Upper lobe of right lung (tissue), 1 donor: ENCODE results near the gene ASCC3. TPM values are rescaled to one million over a fixed set of nuclear protein-coding genes. Genes with fewer than 3 reads are reported as not detected.

Experiments used
- ATAC-seq: fragments of 200-7000 bp; cut with Tn5 transposase; one replicate; pipeline ENCODE4 v1.9.1; 2020; ENCODE audit warnings: mild to moderate bottlenecking, moderate library complexity
- DNase-seq: peaks from one replicate; pipeline ENCODE4 v3.0.0-alpha.2; 2020
- H3K27ac ChIP-seq: fragments of 200-600 bp; one replicate; pipeline ENCODE4 v1.8.0; 2022
- H3K27me3 ChIP-seq: fragments of 200-600 bp; one replicate; pipeline ENCODE4 v1.8.0; 2022; ENCODE audit warnings: mild to moderate bottlenecking
- H3K36me3 ChIP-seq: fragments of 200-600 bp; one replicate; pipeline ENCODE4 v1.8.0; 2022
- H3K4me1 ChIP-seq: fragments of 200-600 bp; one replicate; pipeline ENCODE4 v1.8.0; 2022
- H3K4me3 ChIP-seq: fragments of 200-600 bp; one replicate; pipeline ENCODE4 v1.8.0; 2022; ENCODE audit warnings: mild to moderate bottlenecking
- H3K9me3 ChIP-seq: fragments of 200-600 bp; one replicate; pipeline ENCODE4 v1.8.0; 2022
- CTCF ChIP-seq: fragments of 200-600 bp; IDR thresholded peaks from one replicate; pipeline ENCODE4 v1.8.0; 2022; ENCODE audit warnings: antibody characterized with exemption
- intact Hi-C: fragments of 100-400 bp; cut with DNase I; formaldehyde crosslinking; loops from one replicate; pipeline ENCODE4 v1.11.0; 2022
- long read RNA-seq: library from polyadenylated mRNA; unstranded; transcript quantifications from one replicate; pipeline ENCODE4 v2.0.0, GENCODE V29; 2021
- total RNA-seq: library from RNA; stranded (reverse); fragmentation: NEBNext Ultra II Directional; extraction: Animal tissue kit (Norgen Biotek cat#: 25700); gene quantifications from one replicate; pipeline ENCODE4 v1.2.1, GENCODE V29; 2021
- donor health status: DM: no; HTN: yes; CAD: no; lungs with severe emphysema.

The ASCC3 gene
- 39.5 TPM for total RNA-seq
- long read RNA-seq, partial matches to known transcripts: 6 of 12 reads
- long read RNA-seq, other reads (novel, unspliced or antisense): 3 of 12 reads

GRCh38 chr6:100880853-100881706 is at the start of gene ASCC3:
ASCC3 (minus strand) TSS chr6:100881329; CDS start chr6:100867997, 13,332 bp downstream.
- DNase-seq (peak; percentile 98), ATAC-seq (peak; percentile 100)
- H3K27me3 ChIP-seq: no peaks in the 10 kb centered on the region
- H3K4me3 ChIP-seq: peak within 1 kb of the TSS; percentile 95
- no peak for TF ChIP-seq CTCF
- intact Hi-C loops: no loop called here
- H3K9me3 ChIP-seq: no peaks in the 10 kb centered on the region
- peaks cover 14% of the 10 kb centered on the region for H3K4me1 ChIP-seq
- no peaks in the 10 kb centered on the region for H3K36me3 ChIP-seq
- H3K27ac ChIP-seq: peak within 1 kb of the TSS; percentile 92

GRCh38 chr6:100925749-100926148 is 44.6 kb upstream of the ASCC3 start:
- no peaks in the 10 kb centered on the region for H3K4me1 ChIP-seq
- DNase-seq (no peak), ATAC-seq (no peak)
- no peaks in the 10 kb centered on the region for H3K36me3 ChIP-seq
- no peaks in the 10 kb centered on the region for H3K27me3 ChIP-seq
- no peaks in the 10 kb centered on the region for H3K9me3 ChIP-seq
- TF ChIP-seq CTCF: no peak
- no peak overlapping the region for H3K27ac ChIP-seq
- no peak overlapping the region for H3K4me3 ChIP-seq
- intact Hi-C loops: no loop called here

GRCh38 chr6:100924534-100925227 is 43.6 kb upstream of the ASCC3 start:
- no peak overlapping the region for H3K27ac ChIP-seq
- no peaks in the 10 kb centered on the region for H3K4me1 ChIP-seq
- DNase-seq: no peak
- H3K36me3 ChIP-seq: no peaks in the 10 kb centered on the region
- no peak overlapping the region for H3K4me3 ChIP-seq
- no peak for ATAC-seq
- intact Hi-C loops: no loop called here
- no peak for TF ChIP-seq CTCF
- no peaks in the 10 kb centered on the region for H3K9me3 ChIP-seq
- H3K27me3 ChIP-seq: no peaks in the 10 kb centered on the region

GRCh38 chr6:100923481-100924165 is 42.5 kb upstream of the ASCC3 start:
- Histone ChIP-seq H3K27ac (no peak overlapping the region), H3K4me1 (no peaks in the 10 kb centered on the region), H3K4me3 (no peak overlapping the region), H3K27me3 (no peaks in the 10 kb centered on the region), H3K36me3 (no peaks in the 10 kb centered on the region), H3K9me3 (no peaks in the 10 kb centered on the region)
- TF ChIP-seq CTCF: no peak
- intact Hi-C loops: no loop called here
- ATAC-seq (no peak), DNase-seq (no peak)

GRCh38 chr6:100920028-100920605 is 39.0 kb upstream of the ASCC3 start:
- no peaks in the 10 kb centered on the region for H3K36me3 ChIP-seq
- H3K4me3 ChIP-seq: no peak overlapping the region
- H3K4me1 ChIP-seq: no peaks in the 10 kb centered on the region
- H3K27me3 ChIP-seq: no peaks in the 10 kb centered on the region
- no peak overlapping the region for H3K27ac ChIP-seq
- TF ChIP-seq CTCF: no peak
- intact Hi-C loops: no loop called here
- H3K9me3 ChIP-seq: no peaks in the 10 kb centered on the region
- DNase-seq (no peak), ATAC-seq (no peak)
